Esophagus muscularis mucosa (tissue), 4 donors: ENCODE results near the gene PACSIN2.

Source experiments
- EP300 ChIP-seq: sonication (generic); formaldehyde crosslinking; IDR thresholded peaks from one replicate; pipeline ENCODE4 v1.6.1; 2017; ENCODE audit warnings: antibody characterized with exemption
- POLR2AphosphoS5 ChIP-seq, 2 donors: sonication (generic); formaldehyde crosslinking; IDR thresholded peaks; one replicate each; pipeline ENCODE4 v1.6.1; 2017; ENCODE audit warnings: antibody characterized with exemption in 2 of 2
- TF ChIP-seq, protein P1 (sequence below), 3 experiments: fragments of 200-600 bp in 2 of 3; fragments of 450-650 bp in 1 of 3; sonication (generic) in 2 of 3; IDR thresholded peaks; one replicate each; pipeline ENCODE4 v1.5.1; 2017 to 2019; ENCODE audit warnings: antibody characterized with exemption in 3 of 3, mild to moderate bottlenecking in 2 of 3, moderate library complexity in 1 of 3

DNA sequence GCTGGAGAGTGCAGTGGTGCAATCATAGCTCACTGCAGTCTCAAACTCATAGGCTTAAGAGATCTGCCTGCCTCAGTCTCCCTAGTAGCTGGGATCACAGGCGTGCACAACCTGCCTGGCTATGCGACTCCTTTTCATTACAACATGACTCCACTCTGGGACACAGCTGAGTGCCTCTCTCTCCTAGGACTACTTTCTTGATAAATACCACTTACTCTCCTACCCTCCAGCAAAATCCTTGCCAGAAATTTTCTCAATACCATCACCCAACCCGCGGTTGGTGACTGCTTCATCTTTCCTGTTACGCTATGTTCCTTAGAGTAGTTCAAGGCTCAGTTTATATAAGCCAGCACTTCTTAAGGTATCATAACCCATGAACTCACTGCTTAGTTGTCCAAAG lies 184.8 kb downstream of the PACSIN2 start:
- TF ChIP-seq, protein P1, sequence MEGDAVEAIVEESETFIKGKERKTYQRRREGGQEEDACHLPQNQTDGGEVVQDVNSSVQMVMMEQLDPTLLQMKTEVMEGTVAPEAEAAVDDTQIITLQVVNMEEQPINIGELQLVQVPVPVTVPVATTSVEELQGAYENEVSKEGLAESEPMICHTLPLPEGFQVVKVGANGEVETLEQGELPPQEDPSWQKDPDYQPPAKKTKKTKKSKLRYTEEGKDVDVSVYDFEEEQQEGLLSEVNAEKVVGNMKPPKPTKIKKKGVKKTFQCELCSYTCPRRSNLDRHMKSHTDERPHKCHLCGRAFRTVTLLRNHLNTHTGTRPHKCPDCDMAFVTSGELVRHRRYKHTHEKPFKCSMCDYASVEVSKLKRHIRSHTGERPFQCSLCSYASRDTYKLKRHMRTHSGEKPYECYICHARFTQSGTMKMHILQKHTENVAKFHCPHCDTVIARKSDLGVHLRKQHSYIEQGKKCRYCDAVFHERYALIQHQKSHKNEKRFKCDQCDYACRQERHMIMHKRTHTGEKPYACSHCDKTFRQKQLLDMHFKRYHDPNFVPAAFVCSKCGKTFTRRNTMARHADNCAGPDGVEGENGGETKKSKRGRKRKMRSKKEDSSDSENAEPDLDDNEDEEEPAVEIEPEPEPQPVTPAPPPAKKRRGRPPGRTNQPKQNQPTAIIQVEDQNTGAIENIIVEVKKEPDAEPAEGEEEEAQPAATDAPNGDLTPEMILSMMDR (IDR thresholded peaks at IDR 0.05) = no peak
- TF ChIP-seq EP300 (no peak), POLR2AphosphoS5 (IDR thresholded peaks at IDR 0.05) (no peak)
